Measurements from ENCODE around the gene ANAPC5. TPM values are rescaled to one million over a fixed set of nuclear protein-coding genes. Genes with fewer than 3 reads are reported as not detected.

ANAPC5 gene
- polyA plus RNA-seq, 1 donor = 117 TPM

- DNase-seq (ENCODE audit: low read depth) = no peak
Observed at GRCh38 chr12:121365416-121366062, 13.3 kb upstream of the ANAPC5 start.

GRCh38 chr12:121364683-121365121 is 12.5 kb upstream of the ANAPC5 start:
- no peak for DNase-seq (ENCODE audit: low read depth)

DNA sequence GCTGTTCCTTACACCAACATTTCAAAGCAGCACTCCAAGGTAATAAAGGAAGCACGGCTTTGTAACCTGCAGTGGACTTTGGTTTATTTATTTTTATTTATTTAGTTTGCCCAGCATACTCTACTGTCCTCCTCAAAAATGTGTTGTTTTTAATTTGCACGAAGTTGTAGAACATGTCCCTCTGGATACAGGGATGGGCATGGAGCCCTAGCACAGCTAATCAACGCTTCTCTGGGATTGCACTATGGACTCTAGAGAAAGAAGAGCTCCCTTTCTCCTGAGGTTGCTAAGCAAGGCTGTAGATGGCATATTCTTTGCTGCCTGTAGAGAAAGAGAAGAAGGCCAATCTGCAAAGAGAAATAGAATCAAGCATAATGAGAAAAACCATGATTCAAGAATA is 5.9 kb upstream of the ANAPC5 start:
- DNase-seq (ENCODE audit: low read depth) = no peak

- DNase-seq (ENCODE audit: low read depth) = no peak
Observed at GRCh38 chr12:121357331-121357730, 5.1 kb upstream of the ANAPC5 start.

- no peak for DNase-seq (ENCODE audit: low read depth)
Observed at GRCh38 chr12:121356657-121357056, 4.4 kb upstream of the ANAPC5 start.

DNA sequence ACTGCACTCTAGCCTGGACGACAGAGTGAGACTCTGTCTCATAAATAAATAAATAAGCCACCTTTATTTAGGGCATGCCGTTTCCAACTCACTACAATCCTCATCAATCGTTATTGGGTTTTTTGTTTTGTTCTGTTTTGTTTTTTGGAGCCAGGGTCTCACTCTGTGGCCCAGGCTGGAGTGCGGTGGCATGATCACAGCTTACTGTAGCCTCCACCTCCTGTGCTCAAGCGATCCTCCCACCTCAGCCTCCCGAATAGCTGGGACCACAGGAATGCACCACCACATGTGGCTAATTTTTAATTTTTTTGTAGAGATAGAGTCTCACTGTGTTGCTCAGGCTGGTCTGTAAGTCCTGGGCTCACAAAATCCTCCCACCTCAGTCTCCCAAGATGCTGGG is 3.6 kb upstream of the ANAPC5 start:
- no peak for DNase-seq (ENCODE audit: low read depth)

DNA sequence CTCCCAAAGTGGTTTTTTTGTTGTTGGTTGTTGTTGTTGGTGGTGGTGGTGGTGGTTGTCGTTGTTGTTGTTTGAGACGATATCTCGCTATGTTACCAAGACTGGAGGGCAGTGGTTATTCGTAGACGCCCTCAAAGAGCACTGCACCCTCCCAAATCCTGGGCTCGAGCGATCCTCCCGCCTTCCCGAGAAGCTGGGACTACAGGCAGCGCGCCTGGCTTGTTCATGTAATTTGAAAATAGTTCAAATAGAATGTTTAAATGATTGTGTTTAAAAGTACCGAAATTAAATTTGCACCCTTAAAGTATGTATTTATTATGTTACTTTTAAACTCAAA is 439 bp upstream of the ANAPC5 start:
- no peak for DNase-seq (ENCODE audit: low read depth)

GRCh38 chr12:121346747-121347146 is 5.5 kb downstream of the ANAPC5 start:
- no peak for DNase-seq (ENCODE audit: low read depth)

DNA sequence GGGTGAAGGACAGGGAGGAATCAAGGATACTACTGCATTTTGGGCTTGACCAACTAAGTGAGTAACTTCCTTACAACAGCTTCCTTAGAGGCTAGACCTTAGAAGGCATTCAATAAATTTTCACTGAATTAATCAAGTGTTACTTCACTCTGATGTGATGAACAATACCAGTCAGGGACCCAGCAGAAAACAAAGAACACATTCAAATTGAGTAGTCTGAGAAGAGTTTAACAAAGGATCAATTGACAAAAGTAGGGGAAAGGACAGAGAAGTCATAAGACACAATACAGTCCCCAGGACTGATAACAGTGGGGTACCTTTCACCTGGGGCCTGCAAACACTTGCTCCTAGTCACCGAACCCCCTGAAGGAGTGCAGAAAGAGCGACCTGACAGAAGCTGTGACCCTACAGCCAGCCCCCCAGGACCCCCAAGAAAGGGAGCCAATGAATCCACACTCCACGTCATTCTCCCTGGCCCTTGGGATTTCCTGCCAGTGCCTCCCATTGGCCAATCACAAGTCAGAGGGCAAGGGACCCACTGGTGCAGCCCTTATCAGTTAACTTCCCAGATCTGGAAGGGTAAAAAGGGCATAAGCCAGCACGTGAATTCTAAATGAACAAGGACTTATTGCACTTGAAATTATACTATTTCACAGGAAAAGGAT is 6.9 kb downstream of the ANAPC5 start:
- DNase-seq (ENCODE audit: low read depth) = no peak

GRCh38 chr12:121344506-121344905 is 7.7 kb downstream of the ANAPC5 start:
- DNase-seq (ENCODE audit: low read depth) = no peak

GRCh38 chr12:121337416-121337815 is 14.8 kb downstream of the ANAPC5 start:
- no peak for DNase-seq (ENCODE audit: low read depth)

DNA sequence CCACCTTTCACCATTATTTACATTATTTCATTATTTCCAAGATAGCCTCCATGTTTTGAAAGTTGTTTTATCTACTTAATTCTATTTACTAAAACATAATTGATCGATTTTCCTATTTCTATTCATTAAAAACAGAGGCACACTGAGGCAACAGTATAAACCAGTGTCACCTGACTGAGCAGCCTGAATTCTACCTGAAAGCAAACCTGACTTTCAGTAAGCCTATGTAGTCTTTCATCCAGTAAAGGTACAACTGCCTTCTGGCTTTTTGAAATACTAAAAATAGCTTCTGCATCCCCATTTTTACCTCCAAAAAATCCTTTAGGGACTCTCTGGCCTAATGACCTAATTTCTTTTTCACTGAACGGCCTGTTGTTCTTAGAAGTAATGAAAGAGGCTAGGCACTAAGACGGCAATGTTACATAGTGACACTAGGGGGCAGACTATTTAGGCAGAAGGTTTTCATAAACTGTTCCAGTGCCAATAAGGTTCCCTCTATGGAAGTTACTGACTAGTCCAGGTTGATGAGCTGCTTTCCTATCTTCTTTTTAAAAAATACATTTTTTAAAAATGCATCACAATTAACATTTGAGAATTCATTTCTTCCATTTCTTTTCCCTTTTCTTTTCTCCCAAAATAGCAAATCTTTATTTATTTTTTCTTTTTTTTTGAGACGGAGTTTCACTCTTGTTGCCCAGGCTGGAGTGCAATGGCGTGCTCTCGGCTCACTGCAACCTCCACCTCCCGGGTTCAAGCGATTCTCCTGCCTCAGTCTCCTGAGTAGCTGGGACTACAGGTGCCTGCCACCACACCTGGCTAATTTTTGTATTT is 17.5 kb downstream of the ANAPC5 start:
- no peak for DNase-seq (ENCODE audit: low read depth)

DNA sequence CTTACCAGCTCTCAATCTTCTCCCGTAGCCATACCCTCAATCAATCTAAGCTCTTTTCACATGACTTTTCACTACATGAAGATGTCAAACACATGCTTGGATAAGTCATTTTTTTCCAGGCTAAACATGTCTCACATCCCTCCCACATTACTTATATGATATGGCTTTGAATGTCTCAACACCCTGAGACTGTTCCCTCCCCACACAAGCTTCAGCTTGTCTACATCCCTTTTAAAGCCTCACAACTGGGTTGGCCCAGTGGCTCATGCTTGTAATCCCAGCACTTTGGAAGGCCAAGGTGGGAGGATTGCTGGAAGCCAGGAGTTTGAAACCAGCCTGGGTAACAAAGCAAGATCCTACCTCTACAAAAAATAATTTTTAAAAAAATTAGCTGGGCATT is 18.5 kb downstream of the ANAPC5 start:
- no peak for DNase-seq (ENCODE audit: low read depth)

DNA sequence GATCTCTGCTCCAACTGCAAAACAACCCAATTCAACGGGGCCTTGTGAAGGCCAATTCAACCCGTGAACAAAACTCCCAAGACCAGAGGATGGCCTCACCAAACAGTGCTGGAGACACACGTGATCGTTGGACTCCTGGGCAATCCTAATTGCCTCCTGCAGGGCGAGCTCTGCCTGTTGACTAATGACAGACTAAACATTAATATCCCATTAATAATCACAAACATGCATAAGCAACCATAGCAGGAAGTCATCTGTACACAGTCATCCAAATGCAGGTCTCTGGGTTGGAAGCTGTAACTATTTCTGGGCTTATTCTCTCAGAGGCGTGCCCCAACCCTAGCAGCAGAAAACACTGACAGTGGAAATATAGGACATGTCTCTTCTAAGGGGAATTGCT is 21.0 kb downstream of the ANAPC5 start:
- no peak for DNase-seq (ENCODE audit: low read depth)

DNA sequence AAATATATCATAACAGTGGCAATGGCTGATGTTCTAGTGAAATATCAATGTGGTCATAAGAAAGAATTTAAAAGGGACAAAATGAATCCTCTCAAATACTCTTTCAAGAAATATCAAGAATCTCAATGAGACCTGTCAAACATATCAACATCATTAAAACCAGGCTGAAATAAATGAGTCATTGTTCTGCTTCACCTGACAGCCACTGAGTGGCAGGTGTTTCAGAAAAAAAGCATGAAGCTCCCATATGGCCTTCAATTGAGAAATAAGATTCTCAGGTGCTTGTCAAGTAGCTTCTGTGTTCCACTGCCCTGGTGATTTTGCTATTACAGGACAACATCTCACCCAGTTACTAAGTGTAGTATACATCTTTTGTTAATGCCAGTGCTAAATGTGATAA is 21.5 kb downstream of the ANAPC5 start:
- DNase-seq (ENCODE audit: low read depth) = no peak

DNA sequence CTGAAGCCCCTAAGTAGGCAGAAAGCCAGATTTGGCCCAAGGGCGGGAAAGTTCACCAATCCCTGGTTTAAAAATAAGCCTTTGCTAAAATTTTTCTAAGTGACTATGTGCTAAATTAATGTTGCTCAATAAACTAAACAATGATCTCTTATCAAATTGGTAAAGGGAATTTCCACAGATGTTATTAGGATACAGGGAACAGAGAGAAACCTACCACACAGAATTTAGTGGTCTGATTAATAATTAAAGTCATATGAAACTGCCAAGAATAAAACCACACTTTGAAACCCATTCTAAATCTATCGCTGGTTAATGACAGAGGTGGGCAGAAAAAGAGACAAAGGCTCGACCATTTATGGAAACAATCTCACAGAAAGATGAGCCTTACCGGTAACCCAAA is 22.0 kb downstream of the ANAPC5 start:
- DNase-seq (ENCODE audit: low read depth) = no peak

DNA sequence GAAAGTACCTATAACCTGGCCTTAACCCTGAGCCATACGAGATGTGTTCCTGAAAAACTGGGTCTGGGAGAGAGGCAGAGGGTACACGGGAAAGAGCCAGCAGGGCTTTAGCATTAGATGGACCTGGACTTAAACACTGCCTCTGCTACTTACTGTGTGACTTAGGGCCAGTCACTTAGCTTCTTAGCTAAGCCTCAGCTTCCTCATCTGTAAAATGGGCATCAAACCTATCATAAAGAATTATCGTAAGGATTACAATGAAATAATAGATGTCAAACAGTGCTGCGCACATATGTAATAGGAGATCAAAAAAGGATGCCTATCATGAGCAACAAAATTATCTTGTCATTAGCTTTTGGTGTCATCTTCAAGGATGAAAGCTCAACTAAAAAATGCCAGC is 23.6 kb downstream of the ANAPC5 start:
- DNase-seq (ENCODE audit: low read depth) = no peak

DNA sequence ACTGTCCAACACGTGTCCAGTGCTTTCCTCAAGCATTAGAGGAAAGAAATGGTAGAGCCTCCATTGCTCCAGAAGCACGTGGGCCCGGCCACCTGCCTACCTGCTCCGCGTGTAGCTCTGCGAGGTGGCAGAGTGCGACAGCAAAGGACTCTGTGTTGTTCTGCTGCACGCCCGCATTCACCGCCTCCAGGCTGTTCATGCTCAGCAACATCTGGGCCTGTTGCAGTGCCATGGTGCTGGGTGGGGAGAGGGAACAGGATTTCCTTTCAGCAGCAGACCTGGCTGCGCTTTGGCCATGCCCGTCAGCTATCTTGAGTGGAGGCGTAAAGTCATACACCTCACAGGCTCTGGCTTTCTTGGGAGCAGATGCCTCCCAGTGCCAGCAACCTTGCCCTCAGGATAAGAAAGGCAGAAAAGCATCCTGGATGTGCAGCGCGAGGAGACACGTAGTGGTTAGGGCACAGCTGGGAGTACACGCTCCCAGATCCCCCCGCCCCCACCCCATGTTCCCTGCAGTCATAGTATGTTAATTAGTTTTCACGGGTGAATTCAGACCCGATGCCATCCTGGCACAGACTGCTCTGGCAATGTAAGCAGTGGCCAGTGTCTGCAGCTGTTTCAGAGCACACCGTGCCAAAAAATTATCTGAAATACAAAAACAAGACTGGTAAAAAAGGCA is 25.1 kb downstream of the ANAPC5 start:
- no peak for DNase-seq (ENCODE audit: low read depth)

DNA sequence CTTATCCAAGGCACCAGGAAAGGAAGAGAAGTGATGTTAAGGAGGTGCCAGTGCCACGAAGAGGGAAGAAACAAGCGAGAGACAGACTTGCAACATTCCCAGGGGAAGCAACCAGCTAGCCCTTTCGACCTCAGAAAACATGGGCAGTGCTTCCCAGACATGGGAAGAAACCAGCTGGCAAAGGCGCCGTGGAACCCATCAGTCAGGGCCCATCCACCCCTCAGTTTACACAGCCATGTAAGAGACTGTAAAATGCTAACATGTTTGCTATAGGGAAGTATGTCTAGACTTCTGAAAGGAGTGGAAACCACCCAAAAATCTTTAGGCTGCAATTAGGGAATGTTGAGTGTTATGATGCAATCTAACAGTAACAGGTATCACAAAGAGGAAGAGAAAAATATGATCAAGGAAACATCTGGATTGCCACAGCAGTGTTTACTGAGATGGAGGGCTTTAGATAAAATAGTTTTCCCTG is 26.3 kb downstream of the ANAPC5 start:
- no peak for DNase-seq (ENCODE audit: low read depth)

DNA sequence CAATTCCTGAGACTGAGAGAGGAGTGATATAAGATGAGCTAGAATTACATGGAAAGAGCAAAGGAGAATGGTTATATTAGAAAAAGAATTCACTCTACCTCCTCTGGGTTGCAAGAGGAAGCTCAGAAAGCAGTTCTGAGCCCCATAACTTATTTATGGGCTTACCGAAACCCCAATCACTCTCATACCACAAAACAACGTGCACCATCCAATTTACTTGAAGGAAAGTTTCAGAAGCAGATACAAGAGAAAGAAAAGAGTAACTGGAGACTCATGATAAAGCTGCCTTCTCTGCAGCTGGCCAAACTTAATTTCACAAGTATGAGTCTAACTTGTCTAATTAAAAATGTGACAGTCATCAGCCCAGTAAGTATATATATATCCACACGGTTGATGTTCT is 28.3 kb downstream of the ANAPC5 start:
- DNase-seq (ENCODE audit: low read depth) = no peak

- no peak for DNase-seq (ENCODE audit: low read depth)
Observed at GRCh38 chr12:121318121-121318520, 34.1 kb downstream of the ANAPC5 start.

DNA sequence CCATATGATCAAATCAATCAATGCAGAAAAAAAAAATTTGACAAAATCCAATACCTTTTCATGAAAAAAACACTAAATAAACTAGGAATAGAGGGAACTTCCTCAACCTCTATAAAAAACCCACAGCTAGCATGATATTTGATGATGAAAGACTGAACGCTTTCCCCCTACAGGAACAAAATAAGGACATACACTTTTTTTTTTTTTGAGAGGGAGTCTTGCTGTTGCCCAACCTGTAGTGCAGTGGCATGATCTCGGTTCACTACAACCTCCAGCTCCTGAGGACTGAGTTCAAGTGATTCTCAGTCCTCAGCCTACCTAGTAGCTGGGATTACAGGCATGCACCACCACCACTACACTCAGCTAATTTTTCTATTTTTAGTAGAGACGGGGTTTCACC is 37.8 kb downstream of the ANAPC5 start:
- DNase-seq (ENCODE audit: low read depth) = no peak

All from forelimb muscle (tissue), 1 donor.